ENCODE measurements around the gene CCDC97.
"Not testable (repeated sequence)": the region's sequence is repeated elsewhere in the genome, so short reads cannot be mapped to it uniquely, and the experiment has no call there.

CCDC97 gene

DNA sequence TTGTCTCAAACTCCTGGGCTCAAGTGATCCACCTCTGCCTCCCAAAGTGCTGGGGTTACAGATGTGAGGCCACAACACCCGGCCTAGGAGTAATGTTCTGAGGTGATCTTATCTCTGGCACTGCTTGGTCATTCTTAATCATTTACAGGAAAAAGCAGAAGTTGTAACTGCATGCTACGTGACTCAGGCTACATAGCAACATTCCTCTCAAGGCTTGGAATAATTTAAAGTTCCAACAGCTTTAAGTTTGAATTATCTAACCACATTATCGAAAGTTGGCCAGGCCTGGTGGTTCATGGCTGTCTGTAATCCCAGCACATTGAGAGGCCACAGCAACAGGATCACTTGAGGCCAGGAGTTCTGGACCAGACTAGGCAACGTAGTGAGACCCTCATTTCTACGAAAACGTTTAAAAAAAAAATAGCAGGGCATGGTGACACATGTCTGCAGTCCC is 57.9 kb downstream of the CCDC97 start:
- DNase-seq, result no peak

DNA sequence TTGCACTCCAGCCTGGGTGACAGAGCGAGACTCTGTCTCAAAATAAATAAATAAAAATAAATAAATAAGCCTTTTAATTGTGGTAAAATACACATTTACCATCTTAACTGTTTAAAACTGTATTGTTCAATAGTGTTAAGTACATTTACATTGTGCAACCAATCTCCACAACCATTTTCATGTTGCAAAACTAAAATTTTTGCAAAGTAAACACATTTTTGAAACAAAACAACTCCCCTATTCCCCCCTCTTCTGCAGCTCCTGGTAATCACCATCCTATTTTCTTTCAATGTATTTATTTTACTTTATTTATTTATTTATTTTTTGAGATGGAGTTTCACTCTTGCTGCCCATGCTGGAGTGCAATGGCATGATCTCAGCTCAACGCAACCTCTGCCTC is 59.8 kb downstream of the CCDC97 start:
- no peak for DNase-seq

GRCh38 chr19:41371119-41371518 is 61.1 kb downstream of the CCDC97 start:
- not testable (repeated sequence) for DNase-seq

GRCh38 chr19:41371541-41371940 is 61.6 kb downstream of the CCDC97 start:
- DNase-seq, result no peak

GRCh38 chr19:41372501-41372900 is 62.5 kb downstream of the CCDC97 start:
- no peak for DNase-seq

- DNase-seq, result no peak
Measured at GRCh38 chr19:41373993-41374392, 64.0 kb downstream of the CCDC97 start.

Measured in stimulated activated naive CD4-positive, alpha-beta T cell (primary cell).